ENCODE data around the gene CCDC34.

The CCDC34 gene

DNA sequence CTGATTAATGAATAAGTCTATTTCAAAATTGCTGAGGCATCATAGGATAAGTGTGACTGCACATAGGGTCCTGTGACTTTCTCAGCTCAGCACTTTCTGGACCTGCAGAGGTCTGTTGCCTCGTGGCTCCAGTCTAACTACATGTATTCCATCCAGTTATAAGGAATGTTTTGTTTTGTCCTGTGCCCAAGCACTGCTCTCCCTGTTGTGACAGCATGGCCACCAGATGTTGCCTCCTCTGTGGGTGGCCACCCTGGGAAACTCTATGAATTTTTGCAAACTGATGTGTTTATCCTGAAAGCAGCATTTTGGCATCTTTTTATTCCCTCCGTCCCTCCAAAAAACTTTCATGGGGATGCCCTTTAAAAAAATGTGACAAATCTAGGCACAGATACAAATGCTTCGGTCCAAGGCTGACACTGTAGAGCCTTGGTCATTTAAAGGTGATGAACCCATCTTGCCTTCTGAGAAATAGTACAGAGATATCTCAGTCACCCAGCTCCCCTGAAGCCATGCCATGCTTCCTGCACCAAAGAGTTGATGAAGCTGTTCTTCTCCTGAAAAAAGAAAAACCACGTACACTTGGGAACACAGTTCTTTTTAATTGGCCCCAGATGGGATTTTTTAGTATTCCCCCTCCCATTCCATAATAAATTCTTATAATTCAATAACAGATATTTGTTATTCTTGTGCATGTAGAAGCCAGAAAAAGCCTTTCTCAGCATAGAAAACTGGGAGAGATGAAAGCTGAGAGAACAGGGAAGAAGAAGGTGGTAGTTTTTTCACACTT, 72.6 kb downstream of the CCDC34 start:
- no peak for DNase-seq (ENCODE audit: low read depth)

Measured in activated T-cell treated with anti-CD3 and anti-CD28 coated beads for 1 hour (primary cell).